Spleen (tissue), 11 donors: ENCODE results near the gene PGF. TPM values are rescaled to one million over a fixed set of nuclear protein-coding genes. Genes with fewer than 3 reads are reported as not detected.

Source experiments
- DNase-seq: peaks from one replicate; pipeline ENCODE4 v3.0.0-alpha.2; 2020
- H3K27ac ChIP-seq, 8 donors: fragments of 200-600 bp; sonication (generic) in 7 of 8; 1 replicate in 4 of 8; 2 replicates in 4 of 8; pipeline versions ENCODE4 v1.5.0 to v1.8.0; 2016 to 2021; ENCODE audit warnings: inconsistent platforms in 4 of 8, mild to moderate bottlenecking in 4 of 8, moderate library complexity in 1 of 8
- H3K27me3 ChIP-seq, 7 donors: fragments of 200-600 bp; sonication (generic) in 6 of 7; replicated peaks in 1 of 7; 1 replicate in 4 of 7; 2 replicates in 3 of 7; pipeline versions ENCODE4 v1.5.0 to v1.8.0; 2016 to 2021; ENCODE audit warnings: inconsistent platforms in 3 of 7, mild to moderate bottlenecking in 1 of 7
- H3K36me3 ChIP-seq, 6 donors: fragments of 200-600 bp; sonication (generic) in 5 of 6; 1 replicate in 4 of 6; 2 replicates in 2 of 6; pipeline versions ENCODE4 v1.5.0 to v1.8.0; 2016 to 2021; ENCODE audit warnings: inconsistent platforms in 2 of 6
- H3K4me1 ChIP-seq, 6 donors: fragments of 200-600 bp; sonication (generic) in 5 of 6; 1 replicate in 3 of 6; 2 replicates in 3 of 6; pipeline versions ENCODE4 v1.5.0 to v1.8.0; 2016 to 2021; ENCODE audit warnings: inconsistent platforms in 3 of 6
- H3K4me3 ChIP-seq, 8 donors: fragments of 200-600 bp; sonication (generic) in 7 of 8; 1 replicate in 4 of 8; 2 replicates in 4 of 8; pipeline versions ENCODE4 v1.5.0 to v1.8.0; 2016 to 2021; ENCODE audit warnings: inconsistent platforms in 4 of 8, mild to moderate bottlenecking in 4 of 8, moderate library complexity in 2 of 8
- H3K9me3 ChIP-seq, 8 donors: fragments of 200-600 bp; sonication (generic) in 7 of 8; 1 replicate in 4 of 8; 2 replicates in 4 of 8; pipeline versions ENCODE4 v1.5.0 to v1.8.0; 2016 to 2021; ENCODE audit warnings: inconsistent platforms in 4 of 8
- POLR2A ChIP-seq, 3 donors: fragments of 450-650 bp; IDR thresholded peaks; one replicate each; pipeline ENCODE4 v1.5.1; 2017; ENCODE audit warnings: antibody characterized with exemption in 3 of 3, mild to moderate bottlenecking in 1 of 3
- POLR2AphosphoS5 ChIP-seq, 3 donors: sonication (generic); formaldehyde crosslinking; IDR thresholded peaks; one replicate each; pipeline ENCODE4 v1.5.1; 2017; ENCODE audit warnings: antibody characterized with exemption in 3 of 3
- WGBS, 5 donors: extraction: QIAGEN DNeasy Blood & Tissue Kit in 3 of 5; methylation state at CpG; one replicate each; pipeline versions ENCODE4 v1.1.5 to v1.1.7; 2013 to 2018; 5-methylcytosine and 5-hydroxymethylcytosine counted together
- intact Hi-C: fragments of 100-400 bp; cut with DNase I; formaldehyde crosslinking; loops from one replicate; pipeline ENCODE4 v1.15.0; 2023; ENCODE audit warnings: low total_unique reads
- polyA plus RNA-seq, 3 donors: library from polyadenylated mRNA; stranded (reverse); fragments of 200-250 nt; gene quantifications; one replicate each; pipeline ENCODE4 v1.2.1, GENCODE V29; 2013
- total RNA-seq, 7 donors: library from RNA; depleted of rRNA in 3 of 7; stranded (reverse); fragments of >200 nt in 3 of 7; fragmentation: NEBNext Ultra II Directional in 4 of 7; extraction: Animal tissue kit (Norgen Biotek cat#: 25700) in 4 of 7; gene quantifications; one replicate each; pipeline versions ENCODE4 v1.1.0 to v1.2.1, GENCODE V29; 2016 to 2021
- TF ChIP-seq, protein P1 (sequence below), 11 experiments: fragments of 200-600 bp in 7 of 11; fragments of 450-650 bp in 4 of 11; sonication (generic) in 4 of 11; IDR thresholded peaks in 8 of 11; conservative IDR thresholded peaks in 3 of 11; 1 replicate in 7 of 11; 2 replicates in 4 of 11; pipeline versions ENCODE4 v1.4.0 to v1.8.0; 2016 to 2021; ENCODE audit warnings: antibody characterized with exemption in 11 of 11, inconsistent platforms in 4 of 11, mild to moderate bottlenecking in 1 of 11
- donor health status: healthy with polysubstance abuse.
- donor health status: DM: no; HTN: no; CAD: no; lungs with moderate emphysema.
- donor health status: DM: no; HTN: no; CAD: no.
- donor health status: Bipolar disorder and iron deficiency.
- donor health status: healthy.
- donor health status: DM: no; HTN: no; CAD: no.
- donor health status: DM: yes; HTN: yes; CAD: no.

PGF gene
- total and polyA plus RNA-seq, 10 donors = 0.87 to 7.7 (median 2.7) TPM

GRCh38 chr14:74909911-74910310 lies 45.5 kb downstream of the PGF start:
- Histone ChIP-seq H3K4me1 (peaks cover 4 to 60% (median 32%) of the 10 kb centered on the region in 6 donors), H3K4me3 (no peak overlapping the region), H3K9me3 (no peaks in the 10 kb centered on the region), H3K36me3 (peaks cover 0 to 20% (median 2%) of the 10 kb centered on the region in 6 donors), H3K27ac (peak overlapping the region in 3 of 8 donors; percentile 5 to 40 (median 21)), H3K27me3 (no peaks in the 10 kb centered on the region)
- 76 to 95% (median 92%) methylated on average over 6 to 10 of the region's 10 CpGs for WGBS, 5 donors
- intact Hi-C loops = loop anchor here (5.0 kb wide), 1 partner anchor 48 kb away; no protein-coding TSS in a partner anchor
- no peak for DNase-seq
- TF ChIP-seq, protein P1, sequence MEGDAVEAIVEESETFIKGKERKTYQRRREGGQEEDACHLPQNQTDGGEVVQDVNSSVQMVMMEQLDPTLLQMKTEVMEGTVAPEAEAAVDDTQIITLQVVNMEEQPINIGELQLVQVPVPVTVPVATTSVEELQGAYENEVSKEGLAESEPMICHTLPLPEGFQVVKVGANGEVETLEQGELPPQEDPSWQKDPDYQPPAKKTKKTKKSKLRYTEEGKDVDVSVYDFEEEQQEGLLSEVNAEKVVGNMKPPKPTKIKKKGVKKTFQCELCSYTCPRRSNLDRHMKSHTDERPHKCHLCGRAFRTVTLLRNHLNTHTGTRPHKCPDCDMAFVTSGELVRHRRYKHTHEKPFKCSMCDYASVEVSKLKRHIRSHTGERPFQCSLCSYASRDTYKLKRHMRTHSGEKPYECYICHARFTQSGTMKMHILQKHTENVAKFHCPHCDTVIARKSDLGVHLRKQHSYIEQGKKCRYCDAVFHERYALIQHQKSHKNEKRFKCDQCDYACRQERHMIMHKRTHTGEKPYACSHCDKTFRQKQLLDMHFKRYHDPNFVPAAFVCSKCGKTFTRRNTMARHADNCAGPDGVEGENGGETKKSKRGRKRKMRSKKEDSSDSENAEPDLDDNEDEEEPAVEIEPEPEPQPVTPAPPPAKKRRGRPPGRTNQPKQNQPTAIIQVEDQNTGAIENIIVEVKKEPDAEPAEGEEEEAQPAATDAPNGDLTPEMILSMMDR (IDR thresholded peaks at IDR 0.05 in 8 of 11, conservative IDR thresholded peaks at IDR 0.05 in 3 of 11) = no peak
- TF ChIP-seq POLR2AphosphoS5 (IDR thresholded peaks at IDR 0.05) (no peak), POLR2A (IDR thresholded peaks at IDR 0.05) (no peak)

- H3K4me3 ChIP-seq = no peak overlapping the region
- 87 to 95% (median 94%) methylated on average over 9 to 14 of the region's 14 CpGs for WGBS, 5 donors
- intact Hi-C loops = loop anchor here (5.0 kb wide), 1 partner anchor 47 kb away; no protein-coding TSS in a partner anchor
- peaks cover 4 to 60% (median 31%) of the 10 kb centered on the region in 6 donors for H3K4me1 ChIP-seq
- no peak for DNase-seq
- no peaks in the 10 kb centered on the region for H3K9me3 ChIP-seq
- H3K36me3 ChIP-seq = peaks cover 0 to 24% (median 5%) of the 10 kb centered on the region in 6 donors
- TF ChIP-seq POLR2AphosphoS5 (IDR thresholded peaks at IDR 0.05) = no peak
- TF ChIP-seq POLR2A (IDR thresholded peaks at IDR 0.05) = no peak
- TF ChIP-seq, protein P1 (IDR thresholded peaks at IDR 0.05 in 8 of 11, conservative IDR thresholded peaks at IDR 0.05 in 3 of 11) = no peak
- H3K27ac ChIP-seq = peak overlapping the region in 2 of 8 donors; percentile 21 to 40
- no peaks in the 10 kb centered on the region for H3K27me3 ChIP-seq
Observed at GRCh38 chr14:74909501-74909900, 45.9 kb downstream of the PGF start.

DNA sequence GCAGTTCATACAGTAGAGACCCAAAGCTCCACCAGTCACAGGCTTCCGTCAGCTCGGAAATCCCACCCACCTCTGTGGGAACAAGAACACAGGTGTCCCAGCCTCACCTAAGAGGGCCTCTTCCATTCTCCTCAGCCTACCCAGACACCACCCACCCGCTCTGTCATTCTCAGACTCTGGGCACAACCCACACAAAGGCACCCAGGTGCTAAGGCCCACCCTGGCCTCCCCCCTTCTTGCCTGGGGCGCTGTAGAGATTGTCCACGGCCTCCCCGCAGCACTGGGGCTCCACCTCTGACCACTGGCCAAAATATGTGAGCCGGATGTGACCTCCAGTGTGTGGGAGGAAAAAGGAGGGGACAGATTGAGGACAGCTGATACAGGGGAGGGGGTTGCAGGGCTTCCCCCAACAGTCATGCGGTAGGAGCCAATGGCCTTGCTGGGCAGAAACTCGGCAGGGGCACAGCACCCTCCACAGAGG lies 46.5 kb downstream of the PGF start:
- TF ChIP-seq, protein P1 (IDR thresholded peaks at IDR 0.05 in 8 of 11, conservative IDR thresholded peaks at IDR 0.05 in 3 of 11) = no peak
- no peak for TF ChIP-seq POLR2A (IDR thresholded peaks at IDR 0.05)
- TF ChIP-seq POLR2AphosphoS5 (IDR thresholded peaks at IDR 0.05) = peak; percentile 28 to 33 (median 29)
- intact Hi-C loops = loop anchor here (5.0 kb wide), 1 partner anchor 47 kb away; no protein-coding TSS in a partner anchor

DNA sequence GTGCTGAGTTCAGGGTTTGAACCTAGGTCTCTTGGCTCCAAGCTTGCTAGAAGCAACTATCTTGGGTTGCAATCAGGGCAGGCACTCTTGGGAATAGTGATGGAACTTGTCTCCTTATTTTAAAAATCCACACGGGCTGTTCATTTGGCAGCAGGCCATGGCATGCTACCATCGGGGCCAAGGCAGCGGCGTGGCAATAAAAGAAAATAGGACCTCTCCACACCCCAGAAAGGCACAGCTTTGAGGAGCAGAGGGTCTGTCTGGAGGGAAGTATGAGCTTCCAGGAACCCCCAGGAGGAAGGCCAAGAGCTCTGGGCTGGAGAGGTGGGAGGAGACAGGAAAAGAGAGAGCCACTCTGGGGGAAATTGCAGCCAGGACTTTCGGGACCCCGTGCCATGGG lies 47.7 kb downstream of the PGF start:
- WGBS, 5 donors = 56 to 67% (median 64%) methylated on average over 6 of the region's 6 CpGs

More for the DNA sequence above, 46.5 kb downstream of the PGF start:
- no peaks in the 10 kb centered on the region for H3K9me3 ChIP-seq
- peaks cover 0 to 30% (median 9%) of the 10 kb centered on the region in 6 donors for H3K36me3 ChIP-seq
- peaks cover 4 to 56% (median 28%) of the 10 kb centered on the region in 6 donors for H3K4me1 ChIP-seq
- DNase-seq = no peak
- H3K27ac ChIP-seq = peak overlapping the region in 3 of 8 donors; percentile 21 to 51 (median 29)
- no peaks in the 10 kb centered on the region for H3K27me3 ChIP-seq
- 58 to 74% (median 68%) methylated on average over 9 of the region's 9 CpGs for WGBS, 5 donors
- H3K4me3 ChIP-seq = no peak overlapping the region

More for the DNA sequence above, 47.7 kb downstream of the PGF start:
- intact Hi-C loops = loop anchor here (5.0 kb wide), 1 partner anchor 45 kb away; no protein-coding TSS in a partner anchor
- Histone ChIP-seq H3K4me1 (peaks cover 4 to 56% (median 28%) of the 10 kb centered on the region in 6 donors), H3K27me3 (no peaks in the 10 kb centered on the region), H3K27ac (peak overlapping the region in 6 of 8 donors; percentile 6 to 60 (median 42)), H3K4me3 (no peak overlapping the region), H3K36me3 (peaks cover 0 to 41% (median 18%) of the 10 kb centered on the region in 6 donors), H3K9me3 (no peaks in the 10 kb centered on the region)
- no peak for DNase-seq
- TF ChIP-seq, protein P1 (IDR thresholded peaks at IDR 0.05 in 8 of 11, conservative IDR thresholded peaks at IDR 0.05 in 3 of 11) = no peak
- TF ChIP-seq POLR2AphosphoS5 (IDR thresholded peaks at IDR 0.05) (no peak), POLR2A (IDR thresholded peaks at IDR 0.05) (no peak)
